LHCN-M2 (cell line): ENCODE measurements around the gene SLC7A7. TPM values are rescaled to one million over a fixed set of nuclear protein-coding genes. Genes with fewer than 3 reads are reported as not detected.
"Not testable (repeated sequence)": the region's sequence is repeated elsewhere in the genome, so short reads cannot be mapped to it uniquely, and the experiment has no call there.

Experiments used
- DNase-seq: peaks from one replicate; pipeline ENCODE4 v3.0.0-alpha.2; 2012; ENCODE audit warnings: low read depth
- total RNA-seq: library from RNA; depleted of rRNA; stranded (reverse); fragments of >200 nt; gene quantifications from 2 replicates; pipeline ENCODE4 v1.2.3, GENCODE V29; 2014

Gene SLC7A7
- total RNA-seq, 1 experiment from 2014 or later: 4.6 TPM

GRCh38 chr14:22793976-22794375 is 21.3 kb downstream of the SLC7A7 start:
- no peak for DNase-seq

DNA sequence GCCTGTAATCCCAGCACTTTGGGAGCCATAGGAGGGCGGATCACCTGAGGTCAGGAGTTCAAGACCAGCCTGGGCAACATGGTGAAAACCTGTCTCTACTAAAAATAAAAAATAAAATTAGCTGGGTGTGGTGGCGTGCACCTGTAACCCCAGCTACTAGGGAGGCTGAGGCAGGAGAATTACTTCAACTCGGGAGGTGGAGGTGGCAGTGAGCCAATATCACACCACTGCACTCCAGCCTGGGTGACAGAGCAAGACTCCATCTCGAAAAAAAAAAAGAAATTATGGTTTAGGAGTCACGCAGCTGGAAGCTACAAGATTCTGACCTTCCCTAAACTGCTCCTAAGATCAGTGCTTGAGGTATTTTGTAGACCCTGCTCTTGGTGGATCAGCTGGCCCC is 21.7 kb downstream of the SLC7A7 start:
- DNase-seq: not testable (repeated sequence)

DNA sequence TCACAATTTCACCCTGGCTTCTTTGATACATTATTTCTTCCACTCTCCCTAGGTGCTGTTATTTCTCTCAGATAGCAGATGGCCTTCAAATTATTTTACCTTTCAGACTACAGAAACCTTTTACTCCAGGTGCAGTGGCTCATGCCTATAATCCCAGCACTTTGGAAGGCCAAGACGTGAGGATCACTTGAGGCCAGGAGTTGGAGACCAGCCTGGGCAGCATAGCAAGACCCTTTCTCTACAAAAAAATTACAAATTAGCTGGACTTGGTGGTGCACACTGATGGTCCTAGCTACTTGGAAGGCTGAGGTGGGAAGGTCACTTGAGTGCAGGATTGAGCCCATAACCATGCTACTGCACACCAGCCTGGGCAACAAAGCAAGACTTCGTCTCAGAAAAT is 23.1 kb downstream of the SLC7A7 start:
- no peak for DNase-seq

GRCh38 chr14:22791301-22791700 is 23.9 kb downstream of the SLC7A7 start:
- peak; percentile 84 for DNase-seq

- DNase-seq: no peak
Observed at GRCh38 chr14:22786685-22787084, 28.6 kb downstream of the SLC7A7 start.

GRCh38 chr14:22781301-22781991 is 33.8 kb downstream of the SLC7A7 start:
- DNase-seq: peak; percentile 78

DNA sequence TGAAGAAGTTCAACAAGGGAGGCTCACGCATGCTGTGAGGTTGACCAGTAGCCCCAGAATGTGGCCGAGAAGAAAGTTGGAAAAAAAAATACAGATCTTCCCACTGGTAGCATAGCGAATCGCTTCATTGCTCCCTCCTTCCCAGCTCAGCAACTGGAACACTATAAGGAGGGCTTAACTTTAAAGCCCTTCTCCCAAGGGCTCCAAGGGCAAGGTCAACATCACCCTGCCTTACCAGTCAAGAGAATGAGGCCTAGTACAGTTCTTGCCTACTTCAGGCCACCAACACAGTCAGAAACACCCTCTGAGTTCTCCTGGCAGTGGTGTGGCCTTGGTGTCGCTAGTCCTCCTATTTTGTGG is 34.3 kb downstream of the SLC7A7 start:
- no peak for DNase-seq

- DNase-seq: peak; percentile 53
Observed at GRCh38 chr14:22780105-22780679, 35.0 kb downstream of the SLC7A7 start.

DNA sequence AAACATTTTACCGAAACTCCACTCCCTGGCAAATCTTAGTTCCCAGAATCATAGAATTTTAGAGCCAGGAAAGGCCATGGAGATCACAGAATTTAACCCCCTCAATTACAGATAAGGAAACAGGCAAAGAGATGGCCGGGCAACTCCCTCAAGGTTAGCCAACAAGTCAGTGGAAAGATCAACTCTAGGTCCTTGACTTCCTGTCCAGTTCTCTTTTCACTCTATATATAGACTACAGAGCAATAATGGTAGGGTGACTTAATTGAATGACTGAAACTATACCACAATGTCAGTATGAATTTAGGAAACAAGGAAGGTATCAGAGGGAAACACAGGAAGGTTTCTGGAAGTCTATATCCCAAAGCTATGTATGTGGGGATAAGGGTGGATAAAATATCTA is 37.2 kb downstream of the SLC7A7 start:
- no peak for DNase-seq

- not testable (repeated sequence) for DNase-seq
Observed at GRCh38 chr14:22776849-22777248, 38.4 kb downstream of the SLC7A7 start.

GRCh38 chr14:22776215-22776614 is 39.0 kb downstream of the SLC7A7 start:
- DNase-seq: no peak

GRCh38 chr14:22774011-22774706 is 41.1 kb downstream of the SLC7A7 start:
- no peak for DNase-seq

GRCh38 chr14:22773162-22774010 is 41.8 kb downstream of the SLC7A7 start:
- no peak for DNase-seq

DNA sequence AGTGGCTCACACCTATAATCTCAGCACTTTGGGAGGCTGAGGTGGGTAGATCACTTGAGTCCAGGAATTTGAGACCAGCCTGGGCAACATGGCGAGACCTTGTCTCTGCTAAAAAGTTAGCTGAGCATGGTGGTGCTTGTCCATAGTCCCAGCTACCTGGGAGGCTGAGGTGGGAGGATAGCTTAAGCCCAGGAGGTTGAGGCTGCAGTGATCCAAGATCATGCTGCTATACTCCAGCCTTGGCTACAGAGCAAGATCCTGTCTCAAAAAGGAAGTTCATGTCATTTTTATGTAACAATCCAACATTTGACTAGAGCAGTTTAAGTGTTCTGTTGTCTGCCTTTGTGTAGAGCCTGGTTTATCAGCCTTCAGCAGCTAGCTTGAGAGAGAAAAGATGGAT is 42.5 kb downstream of the SLC7A7 start:
- DNase-seq: no peak

GRCh38 chr14:22770481-22771187 is 44.6 kb downstream of the SLC7A7 start:
- no peak for DNase-seq

DNA sequence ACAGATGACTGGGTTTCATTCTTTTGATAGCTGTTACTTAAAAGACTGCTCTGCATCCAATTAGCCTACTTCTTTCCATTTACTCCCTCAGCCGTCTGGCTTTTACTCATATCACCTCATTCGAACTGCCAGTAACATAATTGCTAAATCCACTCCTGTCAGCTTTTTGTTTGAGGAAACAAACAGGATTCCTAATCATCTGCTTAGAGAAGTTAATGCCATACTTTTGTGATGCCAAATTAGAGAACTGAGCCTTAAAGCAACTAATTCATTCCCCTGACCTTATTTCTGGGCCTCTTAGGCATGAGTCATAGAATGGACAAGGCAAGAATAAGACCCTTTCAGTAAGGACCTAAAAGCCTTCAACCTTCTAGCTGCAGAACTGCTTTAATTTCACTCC is 45.9 kb downstream of the SLC7A7 start:
- no peak for DNase-seq

DNA sequence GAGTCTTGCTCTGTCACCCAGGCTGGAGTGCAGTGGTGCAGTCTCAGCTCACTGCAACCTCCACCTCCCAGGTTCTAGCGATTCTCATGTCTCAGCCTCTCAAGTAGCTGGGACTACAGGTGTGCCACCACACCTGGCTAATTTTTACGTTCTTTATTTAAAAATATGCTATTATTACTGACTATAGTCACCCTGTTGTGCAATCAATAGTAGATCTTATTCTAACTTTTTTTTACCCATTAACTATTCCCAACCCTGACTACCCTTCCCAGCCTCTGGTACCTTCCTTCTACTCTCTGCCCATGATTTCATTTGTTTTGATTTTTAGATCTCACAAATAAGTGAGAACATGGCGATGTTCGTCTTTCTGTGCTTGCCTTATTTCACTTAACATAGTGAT is 46.3 kb downstream of the SLC7A7 start:
- DNase-seq: no peak

DNA sequence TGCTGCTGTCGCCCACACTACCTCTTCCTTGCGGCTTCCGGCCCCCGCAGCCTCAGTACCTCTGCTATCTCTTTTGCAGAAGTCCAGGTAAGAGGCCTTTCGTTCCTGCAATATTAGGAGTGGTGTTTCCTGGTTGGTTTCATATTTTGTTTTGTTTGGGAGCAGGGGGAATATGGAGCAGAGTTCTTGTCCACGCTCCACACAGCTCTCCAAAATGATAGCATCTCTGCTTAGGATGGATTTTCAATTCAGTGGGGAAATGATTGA is 48.0 kb downstream of the SLC7A7 start:
- no peak for DNase-seq

- peak; percentile 97 for DNase-seq
Observed at GRCh38 chr14:22766457-22767322, 48.5 kb downstream of the SLC7A7 start, which contains the start of gene OXA1L. TSS of gene OXA1L (plus strand) at chr14:22766688. CDS start at chr14:22766702, 14 bp downstream.

DNA sequence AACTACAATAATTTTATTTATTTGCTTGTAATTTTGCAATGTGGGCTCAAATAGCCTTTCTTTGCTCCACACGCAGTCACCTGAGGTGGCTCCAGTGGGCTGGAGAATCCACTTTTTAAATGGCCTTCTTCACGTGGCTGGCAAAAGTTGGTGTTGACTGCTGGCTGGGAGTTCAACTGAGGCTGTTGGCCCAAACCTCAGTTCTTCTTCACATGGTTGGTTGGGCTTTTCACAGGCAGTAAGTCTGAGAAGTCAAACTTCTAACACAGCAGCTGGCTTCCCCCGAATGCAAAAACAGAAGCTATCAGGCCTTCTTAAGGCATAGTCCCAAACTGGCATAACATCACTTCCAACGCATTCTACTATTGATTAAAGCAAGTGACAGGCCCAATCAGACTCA is 50.9 kb downstream of the SLC7A7 start:
- no peak for DNase-seq

- no peak for DNase-seq
Observed at GRCh38 chr14:22761734-22762133, 53.5 kb downstream of the SLC7A7 start.
